HFFc6 (cell line): Measurements from ENCODE around the gene STK11IP. TPM values are rescaled to one million over a fixed set of nuclear protein-coding genes. Genes with fewer than 3 reads are reported as not detected.

ENCODE experiments used
- DNase-seq: peaks from one replicate; pipeline ENCODE4 v3.0.0-alpha.2; 2018
- H3K27ac Mint-ChIP-seq: 2 replicates; pipeline ENCODE4 v1.8.0; 2020; ENCODE audit warnings: mild to moderate bottlenecking, mixed read lengths
- H3K27me3 Mint-ChIP-seq: 2 replicates; pipeline ENCODE4 v1.8.0; 2021; ENCODE audit warnings: mild to moderate bottlenecking, moderate library complexity, mixed read lengths; ENCODE audit not compliant: insufficient read depth
- H3K36me3 Mint-ChIP-seq: 2 replicates; pipeline ENCODE4 v1.8.0; 2021; ENCODE audit warnings: low read depth, mixed read lengths
- H3K4me1 Mint-ChIP-seq: 2 replicates; pipeline ENCODE4 v1.8.0; 2020; ENCODE audit warnings: low read depth, mixed read lengths
- H3K4me3 Mint-ChIP-seq: 2 replicates; pipeline ENCODE4 v1.8.0; 2020; ENCODE audit warnings: mild to moderate bottlenecking, moderate library complexity, mixed read lengths
- H3K9me3 Mint-ChIP-seq: 2 replicates; pipeline ENCODE4 v1.8.0; 2020; ENCODE audit warnings: mild to moderate bottlenecking, mixed read lengths
- CTCF ChIP-seq: fragments of 200-600 bp; sonication (generic); IDR thresholded peaks from 2 replicates; pipeline ENCODE4 v1.5.0; 2021; ENCODE audit warnings: antibody characterized with exemption, mild to moderate bottlenecking
- total RNA-seq, 6 experiments: library from RNA; stranded (reverse); fragmentation: NEBNext Ultra II Directional; extraction: Animal tissue kit (Norgen Biotek cat#: 25700); gene quantifications; 2 replicates in 1 of 6; 3 replicates in 5 of 6; pipeline ENCODE4 v1.2.3, GENCODE V29; 2021

The STK11IP gene
- total RNA-seq, 6 experiments from 2014 or later = 17.4 to 21.5 (median 18.9) TPM

- H3K9me3 Mint-ChIP-seq = peaks cover 12% of the 10 kb centered on the region
- peak overlapping the region; percentile 33 for H3K4me3 Mint-ChIP-seq
- H3K27ac Mint-ChIP-seq = peak overlapping the region; percentile 67
- peak; percentile 39 for DNase-seq
- TF ChIP-seq CTCF = no peak
- peaks cover 2% of the 10 kb centered on the region for H3K27me3 Mint-ChIP-seq
- peaks cover 17% of the 10 kb centered on the region for H3K36me3 Mint-ChIP-seq
- peaks cover 68% of the 10 kb centered on the region for H3K4me1 Mint-ChIP-seq
Measured at GRCh38 chr2:219661197-219661954, 63.7 kb downstream of the STK11IP start.

- peaks cover 62% of the 10 kb centered on the region for H3K4me1 Mint-ChIP-seq
- peaks cover 2% of the 10 kb centered on the region for H3K27me3 Mint-ChIP-seq
- peak; percentile 78 for DNase-seq
- peaks cover 12% of the 10 kb centered on the region for H3K9me3 Mint-ChIP-seq
- TF ChIP-seq CTCF = no peak
- peak overlapping the region; percentile 33 for H3K4me3 Mint-ChIP-seq
- peaks cover 17% of the 10 kb centered on the region for H3K36me3 Mint-ChIP-seq
- H3K27ac Mint-ChIP-seq = peak overlapping the region; percentile 67
Measured at GRCh38 chr2:219661955-219662395, 64.3 kb downstream of the STK11IP start.

- H3K27ac Mint-ChIP-seq = peak overlapping the region; percentile 67
- H3K9me3 Mint-ChIP-seq = peaks cover 12% of the 10 kb centered on the region
- peak overlapping the region; percentile 33 for H3K4me3 Mint-ChIP-seq
- peaks cover 59% of the 10 kb centered on the region for H3K4me1 Mint-ChIP-seq
- H3K27me3 Mint-ChIP-seq = peaks cover 2% of the 10 kb centered on the region
- TF ChIP-seq CTCF = no peak
- no peak for DNase-seq
- H3K36me3 Mint-ChIP-seq = peaks cover 17% of the 10 kb centered on the region
Measured at GRCh38 chr2:219662566-219662965, 64.9 kb downstream of the STK11IP start.

- peaks cover 2% of the 10 kb centered on the region for H3K27me3 Mint-ChIP-seq
- no peak for TF ChIP-seq CTCF
- no peak overlapping the region for H3K4me3 Mint-ChIP-seq
- H3K36me3 Mint-ChIP-seq = peaks cover 17% of the 10 kb centered on the region
- peaks cover 12% of the 10 kb centered on the region for H3K9me3 Mint-ChIP-seq
- H3K27ac Mint-ChIP-seq = no peak overlapping the region
- peaks cover 52% of the 10 kb centered on the region for H3K4me1 Mint-ChIP-seq
- no peak for DNase-seq
Measured at GRCh38 chr2:219663116-219663762, 65.6 kb downstream of the STK11IP start.

- peaks cover 2% of the 10 kb centered on the region for H3K27me3 Mint-ChIP-seq
- no peak overlapping the region for H3K27ac Mint-ChIP-seq
- H3K4me1 Mint-ChIP-seq = peaks cover 44% of the 10 kb centered on the region
- no peak overlapping the region for H3K4me3 Mint-ChIP-seq
- no peak for TF ChIP-seq CTCF
- DNase-seq = no peak
- H3K9me3 Mint-ChIP-seq = peaks cover 12% of the 10 kb centered on the region
- H3K36me3 Mint-ChIP-seq = peaks cover 17% of the 10 kb centered on the region
Measured at GRCh38 chr2:219664041-219664440, 66.4 kb downstream of the STK11IP start.
